ENCODE data around the gene MAST2. TPM values are rescaled to one million over a fixed set of nuclear protein-coding genes. Genes with fewer than 3 reads are reported as not detected.
"Not testable (repeated sequence)": the region's sequence is repeated elsewhere in the genome, so short reads cannot be mapped to it uniquely, and the experiment has no call there.

MAST2 gene
- total and polyA plus RNA-seq, 9 of the 15 experiments (the other 6 are each of a cell fraction or from before 2014, with no cell fraction given): 0.73 to 32.0 (median 17.8) TPM

- no peak for TF ChIP-seq ZNF655 (CRISPR knock-in tag; IDR thresholded peaks at IDR 0.05)
- TF ChIP-seq TCF3 (CRISPR knock-in tag; IDR thresholded peaks at IDR 0.05): no peak
- TF ChIP-seq, protein P1, sequence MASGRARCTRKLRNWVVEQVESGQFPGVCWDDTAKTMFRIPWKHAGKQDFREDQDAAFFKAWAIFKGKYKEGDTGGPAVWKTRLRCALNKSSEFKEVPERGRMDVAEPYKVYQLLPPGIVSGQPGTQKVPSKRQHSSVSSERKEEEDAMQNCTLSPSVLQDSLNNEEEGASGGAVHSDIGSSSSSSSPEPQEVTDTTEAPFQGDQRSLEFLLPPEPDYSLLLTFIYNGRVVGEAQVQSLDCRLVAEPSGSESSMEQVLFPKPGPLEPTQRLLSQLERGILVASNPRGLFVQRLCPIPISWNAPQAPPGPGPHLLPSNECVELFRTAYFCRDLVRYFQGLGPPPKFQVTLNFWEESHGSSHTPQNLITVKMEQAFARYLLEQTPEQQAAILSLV (tag; IDR thresholded peaks at IDR 0.05): no peak
- no peak for TF ChIP-seq KLF6 (CRISPR knock-in tag; IDR thresholded peaks at IDR 0.05; ENCODE audit: borderline replicate concordance)
- TF ChIP-seq RCOR1 (IDR thresholded peaks at IDR 0.05; ENCODE audit: borderline replicate concordance in 1 of 2, low read depth in 2 of 2, low read length in 2 of 2): no peak
- no peak for TF ChIP-seq SRSF3 (IDR thresholded peaks at IDR 0.05; ENCODE audit: insufficient read depth, low read length)
- TF ChIP-seq GABPB2 (CRISPR knock-in tag; conservative IDR thresholded peaks at IDR 0.05): no peak
These were observed 142.0 kb downstream of the MAST2 start (continued) for GRCh38 chr1:45945426-45945825.

DNA sequence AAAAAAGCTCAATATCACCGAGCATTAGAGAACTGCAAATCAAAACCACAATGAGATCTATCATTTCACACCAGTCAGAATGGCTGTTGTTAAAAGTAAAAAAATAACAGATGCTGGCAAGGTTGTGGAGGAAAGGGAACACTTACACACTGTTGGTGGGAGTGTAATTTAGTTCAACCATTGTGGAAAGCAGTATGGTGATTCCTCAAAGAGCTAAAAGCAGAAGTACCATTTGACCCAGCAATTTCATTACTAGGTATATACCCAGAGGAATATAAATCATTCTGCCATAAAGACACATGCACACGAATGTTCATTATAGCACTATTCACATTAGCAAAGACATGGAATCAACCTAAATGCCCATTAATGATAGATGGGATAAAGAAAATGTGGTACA lies 146.1 kb downstream of the MAST2 start:
- intact Hi-C loops (cut with micrococcal nuclease); H3K27me3 ChIP-seq (ENCODE audit: control insufficient read depth in 2 of 2, insufficient read depth in 2 of 2, low read length in 2 of 2); H3K9me3 ChIP-seq (replicated peaks; ENCODE audit: control insufficient read depth, insufficient read depth, low read depth, low read length); BruUV-seq (replicated peaks); H3K9ac ChIP-seq (ENCODE audit: insufficient read depth in 1 of 2, low read depth in 2 of 2, low read length in 2 of 2); H3K79me2 ChIP-seq (ENCODE audit: control insufficient read depth, insufficient read depth, low read length); H3K36me3 ChIP-seq (ENCODE audit: control insufficient read depth, insufficient read depth, low read length); H2AFZ ChIP-seq (ENCODE audit: low read depth, low read length); H4K20me1 ChIP-seq (replicated peaks; ENCODE audit: control insufficient read depth, insufficient read depth, low read length); H3K9me1 ChIP-seq (ENCODE audit: control insufficient read depth, insufficient read depth, low read length); DNase-seq (ENCODE audit: extremely low read depth in 1 of 4, low spot score in 3 of 4); in situ Hi-C loops (cut with MboI); ATAC-seq; H3K4me3 ChIP-seq; H3K4me2 ChIP-seq (ENCODE audit: insufficient read depth, low read length); FAIRE-seq; H3K27ac ChIP-seq (ENCODE audit: extremely low read depth, low read depth, low read length); H3K4me1 ChIP-seq (replicated peaks in 1 of 2; ENCODE audit: control insufficient read depth in 2 of 2, insufficient read depth in 2 of 2, low read length in 2 of 2); CTCF ChIA-PET (ENCODE audit: low intra/inter-chr PET ratio): not testable (repeated sequence)
- TF ChIP-seq, protein P2, sequence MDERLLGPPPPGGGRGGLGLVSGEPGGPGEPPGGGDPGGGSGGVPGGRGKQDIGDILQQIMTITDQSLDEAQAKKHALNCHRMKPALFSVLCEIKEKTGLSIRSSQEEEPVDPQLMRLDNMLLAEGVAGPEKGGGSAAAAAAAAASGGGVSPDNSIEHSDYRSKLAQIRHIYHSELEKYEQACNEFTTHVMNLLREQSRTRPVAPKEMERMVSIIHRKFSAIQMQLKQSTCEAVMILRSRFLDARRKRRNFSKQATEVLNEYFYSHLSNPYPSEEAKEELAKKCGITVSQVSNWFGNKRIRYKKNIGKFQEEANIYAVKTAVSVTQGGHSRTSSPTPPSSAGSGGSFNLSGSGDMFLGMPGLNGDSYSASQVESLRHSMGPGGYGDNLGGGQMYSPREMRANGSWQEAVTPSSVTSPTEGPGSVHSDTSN (CRISPR knock-in tag; IDR thresholded peaks at IDR 0.05; ENCODE audit: low read depth): not testable (repeated sequence)
- TF ChIP-seq, protein P2 (tag; conservative IDR thresholded peaks at IDR 0.05; ENCODE audit: low read depth): peak; percentile 40; the same call in 1 of the 2 replicates
- TF ChIP-seq MEIS2 (IDR thresholded peaks at IDR 0.05; ENCODE audit: partially characterized antibody): peak; percentile 19
- WGBS (ENCODE audit: insufficient coverage, low coverage, missing lambda C conversion rate): 57% methylated on average over 2 of the region's 2 CpGs
- POLR2A ChIA-PET: interaction anchor here (1.1 kb wide), 1 partner anchor 11 kb away, joined by 3 read pairs; no protein-coding TSS in a partner anchor
